Stimulated activated CD4-positive, alpha-beta T cell treated with anti-CD3 and anti-CD28 coated beads, Interleukin-15, amount 100 ng/mL, for 24 hours (primary cell): ENCODE results near the gene EMILIN1.
"Not testable (repeated sequence)": the region's sequence is repeated elsewhere in the genome, so short reads cannot be mapped to it uniquely, and the experiment has no call there.

Experiments
- DNase-seq: peaks from one replicate; pipeline ENCODE4 v3.0.0-alpha.2; 2020

Gene EMILIN1

GRCh38 chr2:27054721-27055120 lies 23.7 kb upstream of the EMILIN1 start:
- no peak for DNase-seq

DNA sequence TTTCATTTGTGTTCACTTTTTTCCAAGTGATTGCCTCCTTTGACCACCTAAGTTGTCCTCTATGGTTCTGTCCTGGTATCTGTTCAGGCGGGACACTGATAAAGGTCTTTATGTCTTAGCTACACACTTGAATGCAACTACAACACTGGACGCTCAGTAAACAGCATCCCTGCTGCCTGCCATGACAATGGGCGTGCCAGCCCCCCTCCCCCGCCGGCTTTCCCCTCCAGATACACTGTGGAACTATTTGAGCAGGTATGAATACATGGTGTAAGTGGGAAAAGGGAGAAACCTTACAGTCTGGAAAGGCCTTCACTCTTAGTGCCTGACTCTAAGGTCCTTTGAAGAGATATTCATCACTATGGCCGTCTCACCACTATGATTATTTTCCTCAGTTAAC lies 21.2 kb upstream of the EMILIN1 start:
- DNase-seq = no peak

DNA sequence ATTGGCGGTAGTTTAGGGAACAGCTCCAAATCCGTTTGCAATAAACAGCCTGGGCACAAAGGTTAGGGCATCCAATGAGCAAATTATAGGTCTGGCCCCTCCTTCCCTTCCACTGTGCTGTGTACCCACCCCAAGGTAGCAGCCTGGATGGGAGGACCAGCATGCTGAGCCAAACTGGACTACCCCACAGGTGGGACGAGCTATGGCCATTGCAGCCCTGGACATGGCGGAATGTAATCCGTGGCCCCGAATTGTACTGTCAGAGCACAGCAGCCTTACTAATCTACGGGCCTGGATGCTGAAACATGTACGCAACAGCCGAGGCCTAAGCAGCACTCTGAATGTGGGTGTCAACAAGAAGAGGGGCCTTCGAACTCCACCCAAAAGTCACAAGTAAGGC lies 20.2 kb upstream of the EMILIN1 start:
- DNase-seq = no peak

DNA sequence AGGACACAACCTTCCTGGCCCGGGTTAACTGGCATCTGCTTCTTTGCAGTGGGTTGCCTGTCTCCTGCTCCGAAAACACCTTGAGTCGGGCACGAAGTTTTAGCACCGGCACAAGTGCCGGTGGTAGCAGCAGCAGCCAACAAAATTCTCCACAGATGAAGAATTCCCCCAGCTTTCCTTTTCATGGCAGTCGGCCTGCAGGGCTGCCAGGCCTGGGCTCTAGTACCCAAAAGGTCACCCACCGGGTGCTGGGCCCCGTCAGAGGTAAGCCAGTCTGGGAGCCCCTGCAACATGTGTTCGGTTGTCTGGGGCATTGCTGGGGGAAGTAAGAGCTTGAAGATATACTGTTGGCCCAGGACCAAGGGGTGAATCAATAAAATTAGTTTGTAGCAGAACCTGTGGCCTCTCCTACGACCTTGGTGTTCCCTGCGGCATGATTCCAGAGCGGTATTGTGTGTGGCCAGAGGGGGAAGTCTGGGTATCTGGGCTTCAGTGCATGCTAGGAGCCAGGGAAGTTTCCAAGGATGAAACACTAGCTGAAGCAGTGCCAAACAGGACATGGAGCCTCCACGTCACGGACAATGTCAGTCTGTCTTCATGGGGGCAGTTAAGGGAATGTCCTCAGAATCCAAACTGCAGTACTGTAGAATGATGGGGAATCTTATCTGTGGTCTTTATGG lies 19.1 kb upstream of the EMILIN1 start:
- no peak for DNase-seq

GRCh38 chr2:27060323-27060722 lies 18.1 kb upstream of the EMILIN1 start:
- DNase-seq = no peak

DNA sequence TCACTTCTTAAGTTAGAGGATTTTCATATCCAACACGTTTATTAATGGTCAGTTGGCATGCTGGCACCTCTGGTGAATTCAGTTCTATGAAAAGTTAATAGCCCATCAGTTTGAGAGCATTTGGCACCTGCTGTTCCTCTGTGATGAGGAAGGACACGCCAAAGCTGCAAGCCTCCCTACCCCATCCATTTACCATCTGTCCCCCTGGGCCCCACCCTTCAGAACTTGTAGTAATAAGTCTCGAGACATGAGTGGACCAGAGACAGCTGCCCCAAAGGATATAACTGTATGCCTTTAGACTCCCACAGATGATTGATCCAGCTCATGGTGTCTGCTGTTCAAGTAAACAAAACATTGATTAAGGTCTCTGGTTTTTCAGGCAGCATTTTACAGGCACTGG lies 13.3 kb upstream of the EMILIN1 start:
- DNase-seq = no peak

- DNase-seq = no peak
Measured at GRCh38 chr2:27067385-27067784, 11.0 kb upstream of the EMILIN1 start.

DNA sequence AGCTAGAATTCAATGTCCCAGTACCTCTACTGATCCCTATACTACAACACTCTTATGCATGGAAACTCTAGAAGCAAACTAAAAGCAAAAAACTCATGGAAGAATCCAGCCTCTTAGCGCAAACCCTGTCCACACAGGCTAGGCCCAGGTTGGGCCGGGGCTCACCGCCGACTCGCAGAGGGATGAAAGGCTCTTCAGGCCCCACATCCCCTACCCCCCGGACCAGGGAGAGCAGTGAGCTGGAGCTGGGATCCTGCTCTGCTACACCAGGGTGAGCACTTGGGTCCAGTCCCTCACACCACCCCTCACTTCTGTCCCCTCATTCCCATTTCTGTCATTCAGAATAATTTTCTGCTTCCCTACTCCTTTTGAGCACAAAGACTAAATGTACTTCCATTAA lies 9.0 kb upstream of the EMILIN1 start:
- no peak for DNase-seq

DNA sequence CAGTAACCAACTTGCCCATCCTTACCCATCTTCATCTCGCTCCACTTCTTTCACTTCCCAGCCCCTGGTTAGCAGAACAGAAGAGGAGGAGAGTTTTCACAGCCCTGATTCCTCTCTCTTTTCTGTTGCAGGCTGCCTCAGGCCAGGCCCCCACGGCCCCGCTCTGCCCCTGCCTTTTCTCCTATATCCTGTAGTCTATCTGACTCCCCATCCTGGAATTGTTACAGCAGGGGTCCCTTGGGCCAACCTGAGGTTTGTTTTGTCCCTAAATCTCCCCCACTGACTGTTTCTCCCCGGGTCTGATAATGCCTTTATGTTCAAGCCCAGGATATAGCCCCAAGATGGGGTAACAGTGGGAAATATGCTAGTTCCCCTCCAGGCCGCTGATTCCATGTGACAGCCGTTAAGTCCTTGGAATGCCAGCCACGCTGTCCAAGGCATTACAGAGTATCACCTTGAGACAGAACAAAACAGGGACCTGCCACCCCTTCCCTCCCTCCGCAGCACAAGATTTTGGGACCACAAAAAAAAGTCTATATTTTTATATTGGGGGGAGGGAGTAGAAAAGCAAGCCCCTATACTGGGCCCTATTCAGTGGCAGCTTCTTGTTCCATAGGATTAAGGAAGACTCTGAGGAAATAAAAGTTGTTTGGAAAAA lies 8.3 kb upstream of the EMILIN1 start:
- DNase-seq = no peak

GRCh38 chr2:27070653-27071276 lies 7.7 kb upstream of the EMILIN1 start:
- DNase-seq = no peak

DNA sequence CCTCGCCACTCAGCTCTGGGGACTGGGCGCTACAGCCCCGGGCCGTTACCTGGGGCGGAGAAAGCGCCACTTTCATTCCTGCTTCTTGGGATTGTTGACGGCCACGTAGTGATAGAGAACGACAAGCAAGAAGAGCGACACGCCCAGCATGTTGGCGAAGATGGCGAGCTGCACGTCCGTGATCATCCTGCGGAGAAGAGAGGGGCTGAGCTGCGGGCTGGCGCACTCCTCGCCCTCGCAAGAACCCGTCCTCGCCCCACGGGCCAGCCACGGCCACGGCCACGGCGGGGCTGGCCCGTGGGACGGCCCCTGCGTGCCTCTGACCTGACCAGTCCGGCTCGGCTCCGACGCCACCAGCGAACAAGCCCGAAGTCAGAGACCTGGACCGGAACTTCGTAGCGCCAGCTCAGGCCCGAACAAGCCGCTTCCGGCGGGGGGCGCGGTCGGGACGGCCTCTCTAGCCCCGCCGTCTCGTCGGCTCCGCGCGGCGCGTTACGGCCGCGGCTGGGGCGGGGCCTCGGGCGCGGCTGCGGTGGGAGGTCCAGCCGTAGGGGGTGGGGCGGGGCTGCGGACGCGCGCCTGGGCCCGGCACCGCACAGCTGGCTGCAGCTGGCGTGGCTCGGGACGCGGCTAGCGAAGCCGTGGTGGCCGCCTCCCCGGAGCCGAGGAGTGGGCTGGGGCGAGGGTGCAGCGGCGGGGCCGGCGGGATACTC lies 7.0 kb upstream of the EMILIN1 start, which contains the start of gene OST4:
TSS of gene OST4 (minus strand) at position 378 of the 713 bp plus-strand sequence.
- peak; percentile 94 for DNase-seq

GRCh38 chr2:27071990-27072830 lies 6.2 kb upstream of the EMILIN1 start:
- DNase-seq = peak; percentile 64

- DNase-seq = no peak
Measured at GRCh38 chr2:27072920-27073319, 5.5 kb upstream of the EMILIN1 start.

- DNase-seq = no peak
Measured at GRCh38 chr2:27073782-27074181, 4.6 kb upstream of the EMILIN1 start.

DNA sequence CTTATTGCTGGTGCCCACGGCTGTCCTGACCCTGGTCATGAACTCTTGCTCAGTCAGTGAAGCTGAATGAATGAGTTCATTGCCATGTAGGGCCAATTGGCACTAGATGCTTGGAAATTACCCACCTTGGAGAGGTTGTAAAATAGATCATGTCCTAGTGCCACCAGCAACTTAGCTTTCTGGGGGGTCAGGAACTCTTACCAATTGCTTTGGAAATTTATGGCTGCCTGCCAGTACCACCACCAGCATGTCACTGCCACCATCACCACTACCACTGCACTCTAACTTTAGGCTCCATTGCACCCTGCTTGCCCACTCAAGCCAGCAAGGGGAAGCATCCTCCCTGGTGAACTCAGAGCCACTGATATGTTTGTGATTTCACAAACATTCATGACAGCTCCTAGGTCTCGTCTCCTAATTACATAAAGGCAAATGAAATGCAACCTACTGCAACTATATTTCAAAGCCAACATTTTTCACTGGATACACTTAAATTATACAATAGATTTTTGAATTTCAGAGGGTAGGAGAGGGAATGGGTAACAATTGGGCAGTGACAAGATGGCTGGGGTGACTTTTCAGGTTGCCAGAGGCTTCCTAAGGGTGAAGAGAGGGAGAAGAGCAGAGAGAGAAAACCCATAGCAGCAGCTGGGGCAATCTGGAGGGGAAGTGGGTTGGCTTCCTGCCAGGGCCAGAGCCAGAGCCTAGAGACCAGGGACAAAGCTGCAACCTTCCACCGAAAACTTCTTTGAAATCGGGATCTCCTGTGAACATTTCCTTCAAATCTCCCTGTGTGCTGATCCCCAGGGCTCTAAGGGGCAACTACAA lies 3.5 kb upstream of the EMILIN1 start:
- peak; percentile 51 for DNase-seq

DNA sequence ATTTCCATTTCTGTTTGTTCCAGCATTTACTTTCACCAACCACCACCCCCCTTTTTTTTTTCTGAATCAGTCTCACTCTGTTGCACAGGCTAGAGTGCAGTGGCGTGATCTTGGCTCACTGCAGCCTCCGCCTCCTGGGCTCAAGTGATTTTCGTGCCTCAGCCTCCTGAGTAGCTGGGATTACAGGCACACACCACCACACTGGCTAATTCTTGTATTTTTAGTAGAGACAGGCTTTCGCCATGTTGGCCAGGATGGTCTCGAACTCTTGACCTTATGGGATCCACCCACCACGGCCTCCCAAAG lies 2.9 kb upstream of the EMILIN1 start:
- not testable (repeated sequence) for DNase-seq

DNA sequence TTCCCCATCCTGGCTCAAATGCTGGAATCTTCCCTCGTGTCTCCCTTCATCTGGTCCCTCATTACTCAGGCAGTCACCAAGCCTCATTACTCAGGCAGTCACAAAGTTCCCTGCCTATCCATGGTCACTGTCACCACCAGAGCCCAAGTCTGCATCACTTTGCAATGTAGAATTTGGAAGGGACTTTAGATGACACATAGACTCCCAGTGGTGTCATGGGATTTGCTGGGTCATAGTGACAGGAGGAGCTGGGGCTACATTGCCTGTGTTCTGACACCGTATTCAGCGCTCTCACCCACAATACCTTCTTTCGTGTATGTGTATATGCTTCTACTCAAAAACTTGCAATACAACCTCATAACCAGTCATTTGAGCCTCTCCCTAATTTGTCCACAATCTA lies 2.1 kb upstream of the EMILIN1 start:
- DNase-seq = no peak

- no peak for DNase-seq
Measured at GRCh38 chr2:27077231-27077630, 1.2 kb upstream of the EMILIN1 start.

- DNase-seq = no peak
Measured at GRCh38 chr2:27079233-27080139, 1.1 kb downstream of the EMILIN1 start.

- no peak for DNase-seq
Measured at GRCh38 chr2:27080140-27080469, 1.7 kb downstream of the EMILIN1 start.

DNA sequence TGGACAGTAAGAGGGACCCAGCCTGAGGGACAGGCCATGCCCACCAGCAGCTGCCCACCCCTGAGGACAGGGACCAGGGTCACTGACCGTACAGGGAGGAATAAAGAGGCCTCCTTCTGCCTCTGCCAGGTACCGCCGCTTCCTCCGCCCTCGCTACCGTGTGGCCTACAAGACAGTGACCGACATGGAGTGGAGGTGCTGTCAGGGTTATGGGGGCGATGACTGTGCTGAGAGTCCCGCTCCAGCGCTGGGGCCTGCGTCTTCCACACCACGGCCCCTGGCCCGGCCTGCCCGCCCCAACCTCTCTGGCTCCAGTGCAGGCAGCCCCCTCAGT lies 2.2 kb downstream of the EMILIN1 start:
- DNase-seq = no peak
